Ishikawa (cell line): Measurements from ENCODE around the gene SLC7A1.

ENCODE experiments used
- CEBPB ChIP-seq: IDR thresholded peaks from 2 replicates; pipeline ENCODE4 v1.6.1; 2012
- CREB1 ChIP-seq: IDR thresholded peaks from 2 replicates; pipeline ENCODE4 v1.6.1; 2012; ENCODE audit warnings: low read depth
- EP300 ChIP-seq: IDR thresholded peaks from 2 replicates; pipeline ENCODE4 v1.6.1; 2012; ENCODE audit warnings: borderline replicate concordance
- FOXM1 ChIP-seq: IDR thresholded peaks from 2 replicates; pipeline ENCODE4 v1.6.1; 2012; ENCODE audit warnings: low read depth, borderline replicate concordance
- RAD21 ChIP-seq: IDR thresholded peaks from 2 replicates; pipeline ENCODE4 v1.6.1; 2012; ENCODE audit warnings: low read depth
- REST ChIP-seq: IDR thresholded peaks from 2 replicates; pipeline ENCODE4 v1.6.1; 2012; ENCODE audit warnings: low read depth, mild to moderate bottlenecking
- TAF1 ChIP-seq: IDR thresholded peaks from 2 replicates; pipeline ENCODE4 v1.6.1; 2012; ENCODE audit warnings: low read depth, mild to moderate bottlenecking
- YY1 ChIP-seq: IDR thresholded peaks from 2 replicates; pipeline ENCODE4 v1.6.1; 2012; ENCODE audit warnings: low read depth

- TF ChIP-seq TAF1 (no peak), RAD21 (no peak), REST (no peak), YY1 (no peak), CEBPB (no peak), EP300 (no peak), FOXM1 (no peak), CREB1 (no peak)
These were observed 29.3 kb downstream of the SLC7A1 start for GRCh38 chr13:29566206-29566605.
